HS-27A (cell line): ENCODE measurements around the gene ACAD8.
"Not testable (repeated sequence)": the region's sequence is repeated elsewhere in the genome, so short reads cannot be mapped to it uniquely, and the experiment has no call there.

Experiments used
- DNase-seq: peaks from one replicate; pipeline ENCODE4 v3.0.0-alpha.2; 2012; ENCODE audit warnings: low read depth, missing footprints

ACAD8 gene

DNA sequence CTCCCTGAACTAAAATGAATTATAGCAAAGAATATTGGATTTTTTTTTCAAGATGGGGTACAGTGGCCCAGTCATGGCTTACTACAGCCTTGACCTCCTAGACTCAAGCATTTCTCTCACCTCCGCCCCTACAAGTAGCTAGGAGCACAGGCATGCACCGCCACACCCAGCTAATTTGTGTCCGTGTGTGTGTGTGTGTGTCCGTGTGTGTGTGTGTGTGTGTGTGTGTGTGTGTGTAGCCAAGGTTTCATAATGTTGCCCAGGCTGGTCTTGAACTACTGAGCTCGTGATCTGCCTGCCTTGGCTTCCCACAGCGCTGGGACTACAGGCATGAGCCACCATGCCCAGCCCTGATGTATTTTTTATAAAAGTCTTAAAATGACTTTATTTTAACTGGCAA lies 12.8 kb upstream of the ACAD8 start:
- no peak for DNase-seq

DNA sequence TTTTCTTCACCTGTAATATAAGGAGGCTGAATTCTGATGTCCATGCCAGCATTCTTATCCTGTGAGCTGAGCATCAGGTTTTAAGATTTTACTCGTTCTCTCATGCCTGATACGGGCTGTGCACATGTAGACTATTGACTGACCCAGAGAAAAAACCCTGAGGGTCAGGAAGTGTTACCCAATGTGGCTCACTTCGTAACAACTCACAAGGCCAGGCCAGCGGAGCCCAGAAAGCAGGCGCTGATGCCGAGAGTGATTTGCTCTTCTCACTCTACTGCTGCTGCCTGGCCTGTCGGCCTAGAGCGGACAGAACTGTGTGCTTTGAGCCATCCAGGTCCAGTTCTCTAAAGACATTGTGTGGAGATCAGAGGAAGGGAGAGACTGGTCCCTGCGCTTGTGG lies 11.0 kb upstream of the ACAD8 start:
- no peak for DNase-seq

DNA sequence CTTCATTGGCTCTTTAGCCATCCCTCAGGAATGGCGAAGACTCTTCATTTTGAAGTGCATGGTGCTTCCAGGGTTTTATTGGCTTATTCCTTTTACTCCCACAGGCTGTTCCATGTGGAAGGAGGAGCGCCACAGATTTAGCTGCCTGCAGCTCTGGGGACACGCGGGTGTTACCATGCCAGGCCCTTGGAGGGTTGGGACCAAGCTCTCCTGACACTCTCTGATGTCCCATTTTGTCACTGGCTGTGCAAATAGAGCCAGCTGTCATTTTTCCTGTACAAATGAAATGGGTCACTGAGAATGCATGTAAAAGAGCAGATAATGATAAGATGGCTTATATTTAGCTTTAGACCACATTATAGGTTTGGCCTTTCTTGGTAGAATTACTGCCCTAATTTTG lies 9.5 kb upstream of the ACAD8 start:
- DNase-seq: no peak

DNA sequence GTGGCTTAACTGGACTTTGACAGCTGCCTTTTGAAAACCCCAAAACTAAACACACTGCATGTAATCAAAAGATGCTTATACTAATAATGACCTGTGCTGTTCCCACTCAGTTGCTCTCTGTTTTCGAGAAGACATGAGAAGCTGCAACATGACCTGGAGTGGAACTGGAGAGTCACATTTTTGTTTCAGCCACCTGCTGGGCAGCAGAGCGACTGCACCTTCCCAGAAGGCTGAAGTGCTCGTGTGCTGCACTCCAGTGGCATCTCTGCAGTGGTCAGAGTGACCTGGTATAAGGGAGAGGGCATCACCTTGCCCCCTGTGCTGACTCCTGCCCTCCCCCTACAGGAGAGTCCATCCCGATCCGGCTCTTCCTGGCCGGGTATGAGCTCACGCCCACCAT lies 8.8 kb upstream of the ACAD8 start:
- no peak for DNase-seq

DNA sequence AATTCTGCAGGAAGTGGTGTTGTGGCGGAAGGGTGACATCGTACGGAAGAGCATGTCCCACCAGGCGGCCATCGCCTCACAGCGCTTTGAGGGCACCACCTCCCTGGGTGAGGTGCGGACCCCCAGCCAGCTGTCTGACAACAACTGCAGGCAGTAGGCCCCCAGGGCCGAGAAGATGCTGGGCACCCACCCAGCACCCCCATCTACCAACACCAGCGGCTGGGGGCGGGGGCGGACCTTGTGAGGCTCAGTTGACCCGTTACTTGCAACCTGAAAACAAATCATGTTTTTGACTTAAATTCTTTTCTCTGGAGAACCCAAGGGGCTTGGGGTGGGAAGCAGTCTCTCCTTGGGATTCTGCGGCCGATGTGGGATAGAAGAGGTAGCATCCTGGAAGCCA lies 7.9 kb upstream of the ACAD8 start:
- no peak for DNase-seq

DNA sequence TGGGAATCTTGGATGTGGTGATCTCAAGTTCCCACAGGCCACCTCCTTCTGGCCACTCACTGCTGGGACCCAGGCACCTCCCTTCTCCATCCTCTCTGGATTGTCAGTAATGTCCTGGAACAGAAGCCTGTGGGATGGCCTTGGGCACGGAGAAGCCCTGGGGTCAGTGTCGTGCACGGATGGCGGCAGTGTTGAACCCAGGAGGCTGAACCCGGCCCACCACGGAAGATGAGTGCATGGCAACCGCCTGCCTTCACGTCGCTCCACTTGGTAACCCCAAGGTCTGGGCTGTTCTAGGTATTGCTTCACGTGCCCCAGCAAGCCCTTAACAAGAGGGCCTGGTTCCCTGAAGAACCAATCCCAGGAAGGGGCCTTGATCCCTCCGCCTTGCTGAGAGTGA lies 7.3 kb upstream of the ACAD8 start:
- DNase-seq: no peak

DNA sequence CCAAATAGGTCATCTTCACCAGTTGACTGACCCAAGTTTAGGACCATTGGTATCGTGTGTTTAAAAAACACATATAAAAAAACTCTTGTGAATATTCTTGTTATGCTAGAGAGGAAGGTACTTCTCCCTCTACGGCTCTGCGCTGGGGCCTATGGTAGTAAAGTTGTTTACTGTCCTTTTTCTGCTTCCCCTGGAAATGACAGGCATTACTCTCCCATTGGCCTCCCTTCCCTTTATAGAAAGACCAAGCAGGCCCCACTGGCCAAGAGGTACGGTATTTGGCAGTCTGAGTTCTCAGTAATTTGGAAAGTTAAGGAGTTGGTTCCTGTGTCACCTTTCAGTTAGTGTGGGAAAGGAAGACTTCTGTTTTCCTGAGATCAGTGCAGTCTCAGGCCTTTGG lies 6.7 kb upstream of the ACAD8 start:
- no peak for DNase-seq

DNA sequence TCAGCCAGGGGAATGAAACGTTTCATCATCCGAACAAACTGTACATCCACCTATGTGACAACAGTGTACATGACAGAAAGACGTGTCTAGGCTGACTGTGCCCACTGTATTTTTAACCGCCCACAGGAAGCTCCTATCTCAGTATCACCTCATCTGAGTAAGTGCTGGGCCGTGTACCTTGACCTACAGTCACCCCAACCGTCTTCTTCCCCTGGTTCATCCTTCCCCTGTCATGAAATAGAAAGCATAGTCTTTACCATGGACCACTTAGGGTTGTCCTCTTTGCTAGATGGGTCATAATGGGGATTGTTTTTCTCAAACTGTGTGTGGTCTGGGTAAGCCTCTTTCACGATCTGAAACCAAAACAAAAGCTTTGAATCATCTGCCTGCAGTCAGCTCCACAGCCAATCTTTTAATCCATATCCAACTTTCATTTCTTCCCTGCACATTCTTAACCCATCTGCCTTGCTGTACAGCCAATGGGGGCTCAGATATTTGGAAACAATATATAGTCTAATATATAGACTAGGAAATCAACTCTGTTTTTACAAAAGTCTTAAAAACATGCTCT lies 4.4 kb upstream of the ACAD8 start:
- DNase-seq: no peak

DNA sequence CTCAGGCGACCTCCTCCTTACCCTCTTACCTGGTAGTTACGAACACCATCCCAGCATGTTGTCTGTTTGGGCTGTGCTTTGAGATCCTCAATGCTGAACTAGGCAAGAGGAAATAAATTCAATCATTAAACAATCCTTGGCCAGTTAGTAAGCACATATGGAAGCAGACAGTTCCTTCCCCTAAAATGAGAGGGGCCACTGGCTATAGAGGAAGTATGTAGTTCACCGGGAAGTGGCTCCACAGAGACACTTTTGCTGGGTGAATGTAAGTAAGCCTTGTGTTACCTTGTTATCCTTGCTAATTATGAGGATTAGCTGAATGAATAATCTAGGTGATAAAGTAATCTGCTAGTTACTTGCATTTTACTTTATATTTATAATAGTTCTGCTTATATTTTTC lies 3.1 kb upstream of the ACAD8 start:
- no peak for DNase-seq

DNA sequence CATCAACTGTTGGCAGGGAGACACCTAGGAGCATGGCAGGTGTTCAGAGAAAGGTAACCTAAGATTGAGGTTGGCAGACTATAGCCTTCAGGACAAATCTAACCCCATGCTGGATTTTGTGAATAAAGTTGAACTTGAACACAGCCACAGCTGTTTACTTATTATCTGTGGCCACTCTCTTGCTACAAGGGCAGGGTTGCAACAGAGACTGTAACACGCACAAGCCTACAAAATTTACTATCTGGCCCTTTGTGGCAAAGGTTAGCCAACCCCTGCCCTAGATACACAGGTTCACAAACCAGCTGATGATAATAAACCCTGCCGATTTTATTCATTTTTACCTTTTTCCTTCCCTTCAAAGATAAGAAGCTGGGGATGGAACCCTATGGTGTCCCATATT lies 2.7 kb upstream of the ACAD8 start:
- DNase-seq: no peak

DNA sequence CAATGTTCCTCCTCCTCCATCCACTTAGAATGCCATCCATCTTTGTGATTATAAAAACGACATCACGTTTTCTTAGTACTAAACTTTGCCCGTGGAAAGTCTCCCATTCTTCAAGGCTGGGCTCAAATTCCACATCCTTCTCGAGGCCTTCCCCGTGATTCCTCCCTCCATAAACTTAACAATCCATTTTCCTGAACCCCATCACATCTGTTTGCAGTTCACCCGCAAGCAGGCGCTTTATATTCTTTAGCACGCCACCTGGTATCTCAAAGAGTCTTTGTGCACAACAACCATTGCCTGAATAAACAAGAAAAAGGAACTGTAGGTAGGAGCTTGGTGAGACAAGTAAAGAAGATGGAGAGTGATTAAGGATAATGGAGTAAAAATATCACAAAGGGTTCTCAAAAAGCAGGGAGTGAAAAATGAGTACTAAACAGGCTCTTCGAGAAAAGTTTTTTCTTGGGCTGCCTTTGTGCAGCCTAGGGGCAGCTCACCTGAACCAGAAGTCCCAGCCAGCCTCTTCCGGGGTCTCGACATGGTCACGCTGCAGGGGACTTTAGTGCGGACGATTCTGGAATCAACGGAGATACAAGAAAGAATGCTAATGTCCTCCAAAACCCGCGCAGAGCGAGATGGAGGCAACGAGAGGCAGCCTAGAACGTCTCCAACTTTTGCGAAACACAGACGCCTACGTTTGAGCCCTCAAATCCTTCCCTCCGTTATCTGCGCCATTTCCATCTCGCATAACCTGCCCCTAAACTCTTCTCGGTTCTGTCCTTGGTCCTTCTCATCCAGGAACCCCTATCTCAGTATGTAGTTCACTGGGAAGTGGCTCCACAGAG lies 801 bp upstream of the ACAD8 start:
- no peak for DNase-seq

DNA sequence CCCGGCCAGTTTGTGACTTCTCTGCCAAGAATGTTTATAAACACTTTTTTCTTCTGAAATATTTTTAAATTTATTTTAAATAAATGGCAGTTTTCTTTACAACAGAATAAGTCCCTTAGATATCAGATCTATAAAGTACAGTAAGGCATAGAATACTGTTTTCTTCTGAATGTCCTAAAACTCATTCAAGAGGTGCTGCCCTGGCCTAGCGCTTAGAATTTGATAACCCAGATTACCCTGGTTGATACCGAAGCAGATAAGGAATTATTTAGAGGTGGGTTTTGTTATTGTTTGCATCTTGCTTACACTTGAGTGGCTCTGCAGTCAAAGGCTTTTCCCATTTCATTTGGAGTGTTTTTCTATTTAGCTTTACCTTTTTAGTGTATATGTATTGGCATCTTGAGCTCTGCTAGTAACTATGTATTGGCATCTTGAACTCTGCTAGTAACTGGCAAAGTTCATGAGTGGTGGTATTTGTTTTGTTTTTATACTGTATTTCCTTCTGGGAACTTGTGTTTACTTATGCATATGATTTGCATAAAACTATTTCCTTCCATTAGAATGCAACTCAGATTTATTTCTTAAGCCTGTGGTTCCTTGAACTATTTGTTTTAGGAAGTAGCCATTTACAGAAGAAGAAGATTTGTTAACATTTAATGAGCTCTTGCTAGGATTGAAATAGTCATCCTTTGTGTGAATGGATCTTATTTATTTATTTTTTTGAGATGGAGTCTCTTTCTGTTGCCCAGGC lies 1.2 kb downstream of the ACAD8 start:
- DNase-seq: no peak

DNA sequence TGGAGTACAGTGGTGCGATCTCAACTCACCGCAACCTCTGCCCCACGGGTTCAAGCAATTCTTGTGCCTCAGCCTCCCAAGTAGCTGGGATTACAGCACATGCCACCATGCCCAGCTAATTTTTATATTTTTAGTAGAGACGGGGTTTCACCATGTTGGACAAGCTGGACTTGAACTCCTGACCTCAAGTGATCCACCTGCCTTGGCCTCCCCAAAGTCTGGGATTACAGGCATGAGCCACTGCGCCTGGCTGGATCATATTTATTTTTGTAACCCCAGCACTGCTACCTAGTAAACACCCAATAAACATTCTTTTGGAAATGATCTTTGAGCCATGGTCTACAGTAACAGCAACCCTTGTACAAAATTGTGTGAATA lies 1.8 kb downstream of the ACAD8 start:
- DNase-seq: not testable (repeated sequence)

DNA sequence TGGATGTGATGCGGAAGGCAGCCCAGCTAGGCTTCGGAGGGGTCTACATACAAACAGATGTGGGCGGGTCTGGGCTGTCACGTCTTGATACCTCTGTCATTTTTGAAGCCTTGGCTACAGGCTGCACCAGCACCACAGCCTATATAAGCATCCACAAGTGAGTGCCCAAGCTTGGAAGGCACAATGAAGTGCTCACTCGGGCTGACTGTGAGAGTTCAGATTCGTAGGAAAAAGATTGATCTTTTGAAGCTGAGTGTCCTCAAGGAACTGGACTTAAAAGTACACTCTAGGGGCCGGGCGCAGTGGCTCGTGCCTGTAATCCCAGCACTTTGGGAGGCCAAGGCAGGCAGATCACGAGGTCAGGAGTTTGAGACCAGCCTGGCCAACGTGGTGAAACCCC lies 3.7 kb downstream of the ACAD8 start:
- DNase-seq: no peak

DNA sequence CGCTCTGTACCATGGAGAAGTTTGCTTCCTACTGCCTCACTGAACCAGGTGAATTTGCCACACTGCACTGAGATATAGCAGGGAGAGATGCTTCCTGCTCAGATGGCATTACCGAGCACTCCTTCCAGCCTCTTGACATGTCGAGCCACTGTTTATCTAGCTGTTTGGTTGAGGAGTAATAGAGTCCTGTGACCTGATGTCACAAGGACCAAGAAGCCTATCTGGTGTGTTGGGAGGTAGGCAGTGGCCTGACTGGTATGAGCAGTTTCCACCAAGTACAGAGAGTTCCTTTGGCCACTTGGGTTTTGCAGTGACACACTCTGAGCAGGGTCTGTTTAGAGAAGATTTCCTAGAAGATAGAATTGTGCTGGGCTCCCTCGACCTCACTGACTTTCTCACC lies 5.2 kb downstream of the ACAD8 start:
- DNase-seq: no peak

DNA sequence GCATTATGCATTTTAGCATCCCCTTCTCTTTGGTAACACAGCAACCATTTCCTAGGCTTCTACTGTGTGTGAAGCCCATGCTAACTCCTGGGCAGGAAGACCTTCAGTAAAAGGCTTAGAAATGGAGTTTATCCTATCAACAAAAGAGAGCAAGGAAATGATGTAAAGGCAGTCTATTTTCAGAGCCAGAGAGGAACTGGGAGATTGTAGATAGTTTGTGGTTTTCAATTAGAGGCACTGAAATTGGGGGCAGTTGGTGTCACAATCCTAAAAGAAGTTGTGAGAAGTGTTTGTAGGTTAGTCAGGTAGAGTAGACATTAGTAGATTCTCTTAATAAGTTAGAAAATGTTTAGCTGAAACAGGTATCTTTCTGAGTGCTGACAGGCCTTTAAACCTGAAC lies 7.1 kb downstream of the ACAD8 start:
- DNase-seq: no peak

DNA sequence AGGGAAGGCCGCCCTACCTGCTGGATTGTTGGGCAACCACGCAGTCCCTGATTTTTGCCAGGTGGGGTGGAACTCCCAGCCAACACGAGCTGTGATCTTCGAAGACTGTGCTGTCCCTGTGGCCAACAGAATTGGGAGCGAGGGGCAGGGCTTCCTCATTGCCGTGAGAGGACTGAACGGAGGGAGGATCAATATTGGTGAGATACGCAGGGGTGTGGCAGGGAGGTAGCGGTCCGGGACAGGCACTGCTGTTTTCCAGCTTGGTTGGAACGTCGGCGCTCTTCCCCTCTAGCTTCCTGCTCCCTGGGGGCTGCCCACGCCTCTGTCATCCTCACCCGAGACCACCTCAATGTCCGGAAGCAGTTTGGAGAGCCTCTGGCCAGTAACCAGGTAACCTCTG lies 7.6 kb downstream of the ACAD8 start:
- DNase-seq: no peak

DNA sequence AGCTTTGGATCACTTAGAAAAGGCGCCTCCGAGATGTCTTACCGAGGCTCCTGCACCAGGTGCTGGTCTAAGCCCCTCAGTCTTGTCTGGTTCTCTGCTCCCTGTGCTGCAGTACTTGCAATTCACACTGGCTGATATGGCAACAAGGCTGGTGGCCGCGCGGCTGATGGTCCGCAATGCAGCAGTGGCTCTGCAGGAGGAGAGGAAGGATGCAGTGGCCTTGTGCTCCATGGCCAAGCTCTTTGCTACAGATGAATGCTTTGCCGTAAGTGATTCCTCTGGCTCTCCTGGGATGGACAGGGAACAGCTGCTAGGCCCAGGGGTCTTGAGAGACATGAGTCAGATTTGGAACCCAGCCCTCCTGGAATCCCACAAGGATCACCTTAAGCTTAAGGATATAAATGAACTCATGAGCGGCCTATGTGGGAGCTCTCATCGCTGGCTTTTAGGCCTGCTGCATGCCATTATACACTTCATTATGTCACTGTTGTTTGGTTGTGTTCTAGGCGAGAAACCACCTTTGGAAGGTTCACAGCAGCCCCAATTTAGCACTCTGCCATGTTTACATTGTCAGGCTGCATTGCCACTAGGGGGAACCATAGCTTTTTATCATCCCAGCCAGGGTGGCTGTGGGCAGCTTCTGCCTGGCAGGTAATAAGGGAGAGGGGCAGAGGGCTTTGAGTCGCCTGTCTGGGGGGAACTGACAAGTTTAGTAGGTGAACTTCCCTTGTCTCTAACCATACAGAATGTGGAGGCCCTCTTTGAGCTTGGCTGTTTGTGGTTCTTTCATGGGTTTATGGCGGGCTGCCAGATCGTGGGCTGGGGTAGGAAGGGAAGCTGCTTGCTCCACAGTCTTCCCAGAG lies 8.5 kb downstream of the ACAD8 start:
- no peak for DNase-seq

DNA sequence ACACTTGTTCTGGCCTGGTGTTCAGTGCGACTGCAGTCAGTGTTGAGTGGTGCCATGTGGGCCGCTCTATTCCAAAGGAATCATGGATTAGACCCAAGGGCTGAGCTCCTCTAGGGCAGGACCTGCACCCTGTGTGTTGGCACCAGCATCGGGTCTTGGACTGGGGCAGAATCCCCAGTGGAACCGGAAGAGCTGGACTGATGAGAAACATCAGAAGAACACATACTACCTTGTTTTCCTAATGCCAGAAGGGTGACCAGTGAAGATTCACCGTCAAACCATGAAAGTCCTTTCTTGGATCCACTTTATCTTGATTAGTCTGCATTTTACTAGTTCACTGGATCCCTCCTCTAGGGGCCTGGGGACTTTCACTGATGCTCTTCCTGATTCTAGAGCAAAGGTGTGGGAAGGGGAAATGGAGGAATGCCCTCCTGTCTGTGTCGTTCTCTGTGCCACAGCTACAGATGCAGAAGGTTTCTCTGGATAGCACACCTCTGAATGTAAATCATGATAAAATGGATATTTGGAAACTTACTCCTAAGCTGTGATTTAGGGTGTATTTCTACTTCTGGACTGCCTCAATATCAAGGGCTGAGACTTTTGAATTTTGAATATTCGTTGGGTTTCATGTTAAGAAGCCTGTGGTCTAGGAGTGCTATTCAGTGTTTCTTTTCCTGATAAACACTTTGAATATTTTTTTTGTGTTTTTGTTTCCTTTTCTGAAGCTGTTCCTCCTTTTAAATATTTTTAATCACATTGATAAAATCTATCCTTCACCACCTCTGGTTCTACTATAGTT lies 11.8 kb downstream of the ACAD8 start:
- DNase-seq: no peak

DNA sequence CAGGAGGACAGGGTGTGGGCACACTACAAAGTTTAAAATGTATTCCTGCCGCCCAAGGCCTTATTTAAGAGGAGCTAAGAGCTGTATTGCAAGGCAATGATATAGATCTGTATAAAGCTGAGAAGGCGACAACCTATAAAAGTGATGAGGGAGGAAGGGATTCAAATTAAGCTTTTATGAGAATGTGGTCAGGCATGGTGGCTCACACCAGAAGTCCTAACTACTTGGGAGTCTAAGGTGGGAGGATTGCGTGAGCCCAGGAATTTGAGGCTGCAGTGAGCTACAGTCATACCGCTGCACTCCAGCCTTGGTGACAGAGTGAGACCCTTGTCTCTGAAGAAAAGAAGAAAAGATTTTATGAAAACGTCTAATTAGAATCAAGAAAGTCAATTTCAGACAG lies 13.1 kb downstream of the ACAD8 start:
- no peak for DNase-seq

DNA sequence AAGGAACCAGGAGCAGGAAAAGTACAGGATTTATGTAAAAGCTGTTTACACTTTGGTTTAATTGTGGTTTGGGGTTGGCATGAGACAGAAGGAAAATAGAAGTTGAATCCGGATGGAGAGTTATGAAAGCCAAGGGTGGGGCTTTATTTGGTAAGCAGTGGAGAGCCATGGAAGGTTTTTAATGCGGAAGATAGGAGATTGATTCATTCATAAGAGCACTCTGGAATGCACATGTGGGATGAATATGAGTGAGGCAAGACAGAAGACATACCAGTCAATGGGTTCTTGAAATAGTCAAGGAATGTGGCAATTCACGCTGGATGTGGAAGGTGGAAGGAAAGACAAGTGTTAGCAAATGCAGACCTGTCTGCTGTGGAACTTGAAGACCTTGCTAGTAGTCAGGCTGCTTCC lies 13.5 kb downstream of the ACAD8 start:
- no peak for DNase-seq

DNA sequence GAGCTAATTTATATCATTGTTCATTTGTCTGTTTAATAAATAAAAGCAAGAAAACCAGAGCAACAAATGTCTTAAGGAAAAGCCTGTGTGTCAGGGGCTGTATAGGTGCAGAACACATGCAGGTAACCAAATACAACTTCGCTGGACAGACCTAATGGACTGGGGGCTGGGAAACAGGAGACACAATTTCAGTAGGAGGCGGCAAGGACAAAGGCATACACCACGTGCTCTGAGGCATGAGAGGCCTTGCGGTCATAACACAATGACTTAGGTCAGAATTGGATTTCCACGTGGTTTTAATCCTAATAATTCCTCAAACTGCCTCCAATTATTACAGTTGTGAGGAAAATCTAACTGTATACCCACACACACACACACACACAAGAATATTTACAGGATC lies 14.1 kb downstream of the ACAD8 start:
- DNase-seq: no peak
